Type B pancreatic cell (in vitro differentiated cells): ENCODE results near the gene PARD6G. TPM values are rescaled to one million over a fixed set of nuclear protein-coding genes. Genes with fewer than 3 reads are reported as not detected.

ENCODE experiments used
- DNase-seq: peaks from one replicate; pipeline ENCODE4 v3.0.0; 2021; ENCODE audit warnings: mixed read lengths; ENCODE audit not compliant: unreplicated experiment; ENCODE audit errors: extremely low spot score
- H3K27ac Mint-ChIP-seq: 2 replicates; pipeline ENCODE4 v1.8.0; 2021; ENCODE audit warnings: mild to moderate bottlenecking, mixed read lengths
- H3K27me3 Mint-ChIP-seq: 2 replicates; pipeline ENCODE4 v1.8.0; 2021; ENCODE audit warnings: mixed read lengths
- H3K36me3 Mint-ChIP-seq: 2 replicates; pipeline ENCODE4 v1.8.0; 2021; ENCODE audit warnings: mixed read lengths
- H3K4me1 Mint-ChIP-seq: one replicate; pipeline ENCODE4 v1.8.0; 2021; ENCODE audit warnings: mixed read lengths; ENCODE audit not compliant: unreplicated experiment
- H3K4me3 Mint-ChIP-seq: 2 replicates; pipeline ENCODE4 v1.8.0; 2021; ENCODE audit warnings: mild to moderate bottlenecking, mixed read lengths
- H3K9me3 Mint-ChIP-seq: 2 replicates; pipeline ENCODE4 v1.8.0; 2021; ENCODE audit warnings: mixed read lengths
- CTCF ChIP-seq: fragments of 200-600 bp; sonication (generic); conservative IDR thresholded peaks from 2 replicates; pipeline ENCODE4 v1.5.0; 2021; ENCODE audit warnings: antibody characterized with exemption, mild to moderate bottlenecking
- total RNA-seq: library from RNA; stranded (reverse); gene quantifications from 2 replicates; pipeline ENCODE4 v1.2.1, GENCODE V29; 2021; ENCODE audit warnings: low replicate concordance

PARD6G gene
- total RNA-seq, 1 donor from 2014 or later = 21.8 TPM

- Mint-ChIP-seq H3K9me3 (no peaks in the 10 kb centered on the region), H3K4me3 (no peak overlapping the region), H3K36me3 (no peaks in the 10 kb centered on the region), H3K27me3 (no peaks in the 10 kb centered on the region), H3K4me1 (peaks cover 28% of the 10 kb centered on the region), H3K27ac (no peak overlapping the region)
- DNase-seq = no peak
- peak; percentile 28 for TF ChIP-seq CTCF
Observed at GRCh38 chr18:80173060-80173459, 74.3 kb downstream of the PARD6G start.

GRCh38 chr18:80172056-80172455, 75.3 kb downstream of the PARD6G start:
- no peak overlapping the region for H3K27ac Mint-ChIP-seq
- H3K9me3 Mint-ChIP-seq = no peaks in the 10 kb centered on the region
- no peaks in the 10 kb centered on the region for H3K36me3 Mint-ChIP-seq
- no peak for DNase-seq
- peaks cover 28% of the 10 kb centered on the region for H3K4me1 Mint-ChIP-seq
- no peak for TF ChIP-seq CTCF
- no peak overlapping the region for H3K4me3 Mint-ChIP-seq
- no peaks in the 10 kb centered on the region for H3K27me3 Mint-ChIP-seq

GRCh38 chr18:80171054-80171872, 76.1 kb downstream of the PARD6G start:
- Mint-ChIP-seq H3K9me3 (no peaks in the 10 kb centered on the region), H3K4me3 (no peak overlapping the region), H3K27ac (no peak overlapping the region), H3K27me3 (no peaks in the 10 kb centered on the region), H3K36me3 (no peaks in the 10 kb centered on the region), H3K4me1 (peaks cover 21% of the 10 kb centered on the region)
- DNase-seq = no peak
- peak; percentile 90 for TF ChIP-seq CTCF

GRCh38 chr18:80170395-80171053, 76.8 kb downstream of the PARD6G start:
- Mint-ChIP-seq H3K9me3 (no peaks in the 10 kb centered on the region), H3K4me1 (peaks cover 14% of the 10 kb centered on the region), H3K27ac (no peak overlapping the region), H3K36me3 (peaks cover 3% of the 10 kb centered on the region), H3K4me3 (no peak overlapping the region), H3K27me3 (no peaks in the 10 kb centered on the region)
- TF ChIP-seq CTCF = no peak
- DNase-seq = no peak

- Mint-ChIP-seq H3K36me3 (peaks cover 3% of the 10 kb centered on the region), H3K27ac (no peak overlapping the region), H3K4me3 (no peak overlapping the region), H3K27me3 (no peaks in the 10 kb centered on the region), H3K9me3 (peaks cover 3% of the 10 kb centered on the region), H3K4me1 (peaks cover 11% of the 10 kb centered on the region)
- TF ChIP-seq CTCF = no peak
- DNase-seq = no peak
Observed at GRCh38 chr18:80169607-80170006, 77.7 kb downstream of the PARD6G start.
